HepG2 (cell line): ENCODE data around the gene LAMC3. TPM values are rescaled to one million over a fixed set of nuclear protein-coding genes. Genes with fewer than 3 reads are reported as not detected.

Experiments
- AGO2 ChIP-seq: fragments of 200-400 bp; formaldehyde crosslinking; optimal IDR thresholded peaks from 2 replicates; pipeline ENCODE3; 2017; ENCODE audit warnings: mild to moderate bottlenecking, low read depth, low read length, moderate library complexity
- CHD4 ChIP-seq: fragments of 200-600 bp; sonication (generic); IDR thresholded peaks from 2 replicates; pipeline ENCODE4 v1.7.0; 2017; ENCODE audit warnings: mild to moderate bottlenecking, low read length, borderline replicate concordance
- FOXA3 ChIP-seq: IDR thresholded peaks from 2 replicates; pipeline ENCODE4 v1.6.1; 2016; ENCODE audit warnings: missing genetic modification reagents, missing compliant biosample characterization
- GABPB1 ChIP-seq: IDR thresholded peaks from 2 replicates; pipeline ENCODE4 v1.6.1; 2016; ENCODE audit warnings: mild to moderate bottlenecking, missing genetic modification reagents, moderate library complexity, missing compliant biosample characterization
- HNF4A ChIP-seq: sonication (generic); formaldehyde crosslinking; IDR thresholded peaks from 2 replicates; pipeline ENCODE4 v1.4.0; 2020; ENCODE audit warnings: missing genetic modification reagents
- HNRNPLL ChIP-seq: fragments of 200-400 bp; formaldehyde crosslinking; IDR thresholded peaks from 2 replicates; pipeline ENCODE4 v1.6.1; 2017; ENCODE audit warnings: mild to moderate bottlenecking, low read depth, low read length; ENCODE audit not compliant: poor library complexity, severe bottlenecking
- HOXA5 ChIP-seq: sonication (generic); formaldehyde crosslinking; IDR thresholded peaks from 2 replicates; pipeline ENCODE4 v1.4.0; 2020; ENCODE audit warnings: missing genetic modification reagents
- HOXA9 ChIP-seq: sonication (generic); formaldehyde crosslinking; IDR thresholded peaks from 2 replicates; pipeline ENCODE4 v1.8.1; 2022; ENCODE audit warnings: missing genetic modification reagents, mild to moderate bottlenecking, moderate library complexity, borderline replicate concordance
- IRF2 ChIP-seq: IDR thresholded peaks from 2 replicates; pipeline ENCODE4 v1.6.1; 2018; ENCODE audit warnings: missing genetic modification reagents, missing compliant biosample characterization
- KDM5A ChIP-seq: fragments of 200-600 bp; sonication (generic); IDR thresholded peaks from 2 replicates; pipeline ENCODE4 v1.7.0; 2018; ENCODE audit warnings: antibody characterized with exemption, mild to moderate bottlenecking, low read length, borderline replicate concordance
- NR0B2 ChIP-seq: sonication (generic); formaldehyde crosslinking; IDR thresholded peaks from 2 replicates; pipeline ENCODE4 v1.4.0; 2020; ENCODE audit warnings: mild to moderate bottlenecking, missing genetic modification reagents
- NR2C2 ChIP-seq: sonication (generic); formaldehyde crosslinking; IDR thresholded peaks from 2 replicates; pipeline ENCODE4 v1.4.0; 2020; ENCODE audit warnings: missing genetic modification reagents, mild to moderate bottlenecking, moderate library complexity, borderline replicate concordance
- SP4 ChIP-seq: sonication (generic); formaldehyde crosslinking; IDR thresholded peaks from 2 replicates; pipeline ENCODE4 v1.8.1; 2023; ENCODE audit warnings: mild to moderate bottlenecking, missing genetic modification reagents
- U2AF1 ChIP-seq: fragments of 200-400 bp; formaldehyde crosslinking; optimal IDR thresholded peaks from 2 replicates; pipeline ENCODE3; 2017; ENCODE audit warnings: mild to moderate bottlenecking, low read depth, low read length
- ZNF124 ChIP-seq: sonication (generic); formaldehyde crosslinking; IDR thresholded peaks from 2 replicates; pipeline ENCODE4 v1.4.0; 2020; ENCODE audit warnings: missing genetic modification reagents
- ZSCAN25 ChIP-seq: sonication (generic); formaldehyde crosslinking; IDR thresholded peaks from 2 replicates; pipeline ENCODE4 v1.8.0; 2022; ENCODE audit warnings: mild to moderate bottlenecking, missing genetic modification reagents
- polyA plus RNA-seq, 8 experiments: library from polyadenylated mRNA; depleted of rRNA in 3 of 8; stranded (reverse) in 7 of 8; unstranded in 1 of 8; fragments of >200 nt; fragmentation: Illumina TruSeq in 4 of 8; extraction: Trizol in 4 of 8; gene quantifications; 2 replicates each; pipeline versions ENCODE4 v1.2.1 to v1.2.3, GENCODE V29; 2011 to 2016; ENCODE audit warnings: low read depth in 4 of 8, missing spikeins in 1 of 8, mixed read lengths in 1 of 8; ENCODE audit not compliant: insufficient read depth in 1 of 8
- total RNA-seq, 5 experiments: library from RNA; depleted of rRNA; stranded (reverse); fragments of >200 nt; fragmentation: Illumina TruSeq; extraction: Trizol; gene quantifications; 2 replicates each; pipeline ENCODE4 v1.2.3, GENCODE V29; 2016; ENCODE audit warnings: low read depth in 1 of 5
- TF ChIP-seq, protein P1 (sequence below): sonication (generic); formaldehyde crosslinking; IDR thresholded peaks from 2 replicates; pipeline ENCODE4 v1.5.0; 2020; ENCODE audit warnings: mild to moderate bottlenecking, missing genetic modification reagents, borderline replicate concordance
- TF ChIP-seq, protein P2 (sequence below): sonication (generic); formaldehyde crosslinking; IDR thresholded peaks from 2 replicates; pipeline ENCODE4 v1.5.0; 2020; ENCODE audit warnings: mild to moderate bottlenecking, missing genetic modification reagents, borderline replicate concordance
- TF ChIP-seq, protein P3 (sequence below): sonication (generic); formaldehyde crosslinking; IDR thresholded peaks from 2 replicates; pipeline ENCODE4 v1.5.0; 2020; ENCODE audit warnings: missing genetic modification reagents, mild to moderate bottlenecking, borderline replicate concordance

LAMC3 gene
- total and polyA plus RNA-seq, 2 of the 13 experiments (the other 11 are each of a cell fraction or from before 2014, with no cell fraction given), result 0.07 to 0.57 TPM

GRCh38 chr9:131096269-131097125 is 87.5 kb downstream of the LAMC3 start, which contains the start of gene AIF1L (continued):
- TF ChIP-seq, protein P1, sequence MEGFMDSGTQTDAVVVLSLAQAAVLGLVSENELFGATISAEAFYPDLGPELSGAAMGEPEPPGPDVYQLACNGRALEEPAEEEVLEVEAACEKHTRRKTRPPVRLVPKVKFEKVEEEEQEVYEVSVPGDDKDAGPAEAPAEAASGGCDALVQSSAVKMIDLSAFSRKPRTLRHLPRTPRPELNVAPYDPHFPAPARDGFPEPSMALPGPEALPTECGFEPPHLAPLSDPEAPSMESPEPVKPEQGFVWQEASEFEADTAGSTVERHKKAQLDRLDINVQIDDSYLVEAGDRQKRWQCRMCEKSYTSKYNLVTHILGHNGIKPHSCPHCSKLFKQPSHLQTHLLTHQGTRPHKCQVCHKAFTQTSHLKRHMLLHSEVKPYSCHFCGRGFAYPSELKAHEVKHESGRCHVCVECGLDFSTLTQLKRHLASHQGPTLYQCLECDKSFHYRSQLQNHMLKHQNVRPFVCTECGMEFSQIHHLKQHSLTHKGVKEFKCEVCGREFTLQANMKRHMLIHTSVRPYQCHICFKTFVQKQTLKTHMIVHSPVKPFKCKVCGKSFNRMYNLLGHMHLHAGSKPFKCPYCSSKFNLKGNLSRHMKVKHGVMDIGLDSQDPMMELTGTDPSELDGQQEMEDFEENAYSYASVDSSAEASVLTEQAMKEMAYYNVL, result 0 out of 2 replicates have a peak, but pooled peaks have one; percentile 67
- no peak for TF ChIP-seq HOXA9 (CRISPR knock-in tag)
- 0 out of 2 replicates have a peak, but pooled peaks have one; percentile 16 for TF ChIP-seq ZNF124
- TF ChIP-seq, protein P2, sequence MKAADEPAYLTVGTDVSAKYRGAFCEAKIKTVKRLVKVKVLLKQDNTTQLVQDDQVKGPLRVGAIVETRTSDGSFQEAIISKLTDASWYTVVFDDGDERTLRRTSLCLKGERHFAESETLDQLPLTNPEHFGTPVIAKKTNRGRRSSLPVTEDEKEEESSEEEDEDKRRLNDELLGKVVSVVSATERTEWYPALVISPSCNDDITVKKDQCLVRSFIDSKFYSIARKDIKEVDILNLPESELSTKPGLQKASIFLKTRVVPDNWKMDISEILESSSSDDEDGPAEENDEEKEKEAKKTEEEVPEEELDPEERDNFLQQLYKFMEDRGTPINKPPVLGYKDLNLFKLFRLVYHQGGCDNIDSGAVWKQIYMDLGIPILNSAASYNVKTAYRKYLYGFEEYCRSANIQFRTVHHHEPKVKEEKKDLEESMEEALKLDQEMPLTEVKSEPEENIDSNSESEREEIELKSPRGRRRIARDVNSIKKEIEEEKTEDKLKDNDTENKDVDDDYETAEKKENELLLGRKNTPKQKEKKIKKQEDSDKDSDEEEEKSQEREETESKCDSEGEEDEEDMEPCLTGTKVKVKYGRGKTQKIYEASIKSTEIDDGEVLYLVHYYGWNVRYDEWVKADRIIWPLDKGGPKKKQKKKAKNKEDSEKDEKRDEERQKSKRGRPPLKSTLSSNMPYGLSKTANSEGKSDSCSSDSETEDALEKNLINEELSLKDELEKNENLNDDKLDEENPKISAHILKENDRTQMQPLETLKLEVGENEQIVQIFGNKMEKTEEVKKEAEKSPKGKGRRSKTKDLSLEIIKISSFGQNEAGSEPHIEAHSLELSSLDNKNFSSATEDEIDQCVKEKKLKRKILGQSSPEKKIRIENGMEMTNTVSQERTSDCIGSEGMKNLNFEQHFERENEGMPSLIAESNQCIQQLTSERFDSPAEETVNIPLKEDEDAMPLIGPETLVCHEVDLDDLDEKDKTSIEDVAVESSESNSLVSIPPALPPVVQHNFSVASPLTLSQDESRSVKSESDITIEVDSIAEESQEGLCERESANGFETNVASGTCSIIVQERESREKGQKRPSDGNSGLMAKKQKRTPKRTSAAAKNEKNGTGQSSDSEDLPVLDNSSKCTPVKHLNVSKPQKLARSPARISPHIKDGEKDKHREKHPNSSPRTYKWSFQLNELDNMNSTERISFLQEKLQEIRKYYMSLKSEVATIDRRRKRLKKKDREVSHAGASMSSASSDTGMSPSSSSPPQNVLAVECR (CRISPR knock-in tag), result peak; percentile 35; the same call in 1 of the 2 replicates
- TF ChIP-seq, protein P3, sequence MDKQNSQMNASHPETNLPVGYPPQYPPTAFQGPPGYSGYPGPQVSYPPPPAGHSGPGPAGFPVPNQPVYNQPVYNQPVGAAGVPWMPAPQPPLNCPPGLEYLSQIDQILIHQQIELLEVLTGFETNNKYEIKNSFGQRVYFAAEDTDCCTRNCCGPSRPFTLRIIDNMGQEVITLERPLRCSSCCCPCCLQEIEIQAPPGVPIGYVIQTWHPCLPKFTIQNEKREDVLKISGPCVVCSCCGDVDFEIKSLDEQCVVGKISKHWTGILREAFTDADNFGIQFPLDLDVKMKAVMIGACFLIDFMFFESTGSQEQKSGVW (CRISPR knock-in tag), result no peak
- no peak for TF ChIP-seq CHD4
- peak; percentile 48; the same call in 1 of the 2 replicates for TF ChIP-seq GABPB1 (CRISPR knock-in tag)
- no peak for TF ChIP-seq KDM5A
- TF ChIP-seq ZSCAN25, result peak; percentile 98
- peak; percentile 70; the same call in 1 of the 2 replicates for TF ChIP-seq SP4 (CRISPR knock-in tag)
- TF ChIP-seq NR2C2, result no peak
- TF ChIP-seq NR0B2, result peak; percentile 72; the same call in 1 of the 2 replicates
- no peak for TF ChIP-seq U2AF1
- TF ChIP-seq HNF4A (CRISPR knock-in tag), result no peak
- no peak for TF ChIP-seq HOXA5
- peak; percentile 63 for TF ChIP-seq AGO2
- no peak for TF ChIP-seq FOXA3
- no peak for TF ChIP-seq IRF2
- TF ChIP-seq HNRNPLL, result no peak
